Endothelial cell of umbilical vein (primary cell): Measurements from ENCODE around the gene CEACAM1. TPM values are rescaled to one million over a fixed set of nuclear protein-coding genes. Genes with fewer than 3 reads are reported as not detected.

Source experiments
- BruUV-seq: library from RNA; stranded (reverse); fragments of 400-500 nt; replicated peaks from 2 replicates; lab custom pipeline; 2021; lab: Mats Ljungman, UMichigan
- CTCF ChIA-PET: fragments of 300-600, 350-600 bp; sonication (Branson Sonifier 250); formaldehyde crosslinking; loops from one replicate; lab custom pipeline; 2021; ENCODE audit warnings: antibody characterized with exemption, inconsistent platforms; lab: Charles Lee
- POLR2A ChIA-PET: fragments of 300-600, 350-600 bp; sonication (Branson Sonifier 250); formaldehyde crosslinking; loops from one replicate; lab custom pipeline; 2021; ENCODE audit warnings: antibody characterized with exemption, inconsistent platforms; lab: Charles Lee
- DNase-seq: peaks from one replicate; pipeline ENCODE4 v3.0.0-alpha.2; 2011; ENCODE audit warnings: low read depth, low spot score
- FAIRE-seq: peaks from 2 replicates; lab custom pipeline; 2011; peaks lifted over from hg19 to GRCh38; lab: Jason Lieb, UNC
- H2AFZ ChIP-seq: 2 replicates; pipeline ENCODE4 v1.6.0; 2012; ENCODE audit warnings: low read depth, low read length, control low read depth, inconsistent platforms
- H3K27ac ChIP-seq: 2 replicates; pipeline ENCODE4 v1.5.1; 2011; ENCODE audit warnings: low read depth, mild to moderate bottlenecking, control low read depth, low read length, moderate library complexity; ENCODE audit not compliant: insufficient read depth
- H3K27me3 ChIP-seq, 2 experiments: 2 replicates each; pipeline versions ENCODE4 v1.6.0 to v1.6.1; 2011; ENCODE audit warnings: low read length in 2 of 2, mixed read lengths in 1 of 2; ENCODE audit not compliant: control insufficient read depth in 2 of 2, insufficient read depth in 2 of 2
- H3K36me3 ChIP-seq, 2 experiments: 2 replicates in 1 of 2; 3 replicates in 1 of 2; pipeline ENCODE4 v1.5.1; 2011; ENCODE audit warnings: low read length in 2 of 2, mild to moderate bottlenecking in 1 of 2, moderate library complexity in 1 of 2; ENCODE audit not compliant: control insufficient read depth in 2 of 2, insufficient read depth in 2 of 2; ENCODE audit errors: extremely low read depth in 1 of 2
- H3K4me1 ChIP-seq: 3 replicates; pipeline ENCODE4 v1.5.1; 2011; ENCODE audit warnings: mild to moderate bottlenecking, low read length; ENCODE audit not compliant: control insufficient read depth, insufficient read depth; ENCODE audit errors: extremely low read depth
- H3K4me2 ChIP-seq: 2 replicates; pipeline ENCODE4 v1.6.1; 2011; ENCODE audit warnings: low read length, control low read depth, mixed read lengths; ENCODE audit not compliant: insufficient read depth
- H3K4me3 ChIP-seq, 3 experiments: fragments of 200-600 bp in 1 of 3; sonication (generic), shearing (Covaris generic) in 1 of 3; replicated peaks in 1 of 3; 2 replicates each; pipeline ENCODE4 v1.5.1; 2011 to 2016; ENCODE audit warnings: control low read depth in 3 of 3, low read length in 3 of 3, mild to moderate bottlenecking in 2 of 3, inconsistent platforms in 1 of 3, low read depth in 1 of 3, moderate library complexity in 1 of 3; ENCODE audit not compliant: insufficient read depth in 1 of 3
- H3K79me2 ChIP-seq: 2 replicates; pipeline ENCODE4 v1.6.0; 2012; ENCODE audit warnings: low read length, inconsistent platforms; ENCODE audit not compliant: control insufficient read depth, insufficient read depth
- H3K9ac ChIP-seq: replicated peaks from 2 replicates; pipeline ENCODE3; 2011; ENCODE audit warnings: low read length, control low read depth; ENCODE audit not compliant: insufficient read depth; ENCODE audit errors: extremely low read depth
- H3K9me1 ChIP-seq: replicated peaks from 3 replicates; pipeline ENCODE4 v1.6.0; 2011; ENCODE audit warnings: mild to moderate bottlenecking, low read length; ENCODE audit not compliant: control insufficient read depth, insufficient read depth; ENCODE audit errors: extremely low read depth
- H3K9me3 ChIP-seq: replicated peaks from 2 replicates; pipeline ENCODE4 v1.5.1; 2012; ENCODE audit warnings: low read length, inconsistent platforms; ENCODE audit not compliant: control insufficient read depth, insufficient read depth
- H4K20me1 ChIP-seq: replicated peaks from 2 replicates; pipeline ENCODE3; 2011; ENCODE audit warnings: mild to moderate bottlenecking, low read length; ENCODE audit not compliant: control insufficient read depth, insufficient read depth; ENCODE audit errors: extremely low read depth
- CTCF ChIP-seq, 2 donors: IDR thresholded peaks; 1 replicate in 1 of 2; 2 replicates in 1 of 2; pipeline ENCODE4 v1.5.1; 2011; ENCODE audit warnings: low read length in 2 of 2, mild to moderate bottlenecking in 2 of 2, moderate library complexity in 2 of 2, control low read depth in 1 of 2, inconsistent platforms in 1 of 2, low read depth in 1 of 2; ENCODE audit not compliant: insufficient read depth in 1 of 2; ENCODE audit errors: extremely low read depth in 1 of 2
- EZH2 ChIP-seq: IDR thresholded peaks from 2 replicates; pipeline ENCODE4 v1.6.1; 2012; ENCODE audit warnings: borderline replicate concordance, low read depth, mild to moderate bottlenecking, moderate library complexity, low read length, inconsistent platforms; ENCODE audit not compliant: severe bottlenecking
- FOS ChIP-seq: IDR thresholded peaks from 2 replicates; pipeline ENCODE4 v1.6.1; 2011; ENCODE audit warnings: mild to moderate bottlenecking, low read length, moderate library complexity, borderline replicate concordance; ENCODE audit not compliant: insufficient read depth
- GATA2 ChIP-seq: IDR thresholded peaks from 2 replicates; pipeline ENCODE4 v1.7.0; 2011; ENCODE audit warnings: low read depth, mild to moderate bottlenecking, moderate library complexity, mixed read lengths, low read length; ENCODE audit not compliant: insufficient read length, insufficient read depth
- JUN ChIP-seq: IDR thresholded peaks from 2 replicates; pipeline ENCODE4 v1.6.1; 2011; ENCODE audit warnings: borderline replicate concordance, low read depth; ENCODE audit not compliant: insufficient read length, insufficient read depth
- MAX ChIP-seq: IDR thresholded peaks from 2 replicates; pipeline ENCODE4 v1.6.1; 2011; ENCODE audit not compliant: insufficient read depth, insufficient read length
- MYC ChIP-seq: IDR thresholded peaks from one replicate; pipeline ENCODE4 v1.6.1; 2011; ENCODE audit warnings: mild to moderate bottlenecking, low read depth, low read length
- POLR2A ChIP-seq: IDR thresholded peaks from 2 replicates; pipeline ENCODE4 v1.6.1; 2012; ENCODE audit warnings: low read depth, mild to moderate bottlenecking, control low read depth, low read length
- POLR2AphosphoS5 ChIP-seq: IDR thresholded peaks from 2 replicates; pipeline ENCODE4 v1.6.1; 2012; ENCODE audit warnings: low read depth, mild to moderate bottlenecking, control low read depth, low read length, moderate library complexity; ENCODE audit not compliant: insufficient read depth
- dilution Hi-C: fragments of 300-500 bp; cut with MboI; formaldehyde crosslinking; loops from one replicate; pipeline ENCODE4 v1.15.0; 2019; ENCODE audit warnings: low sequenced_read_pairs; ENCODE audit not compliant: extremely low pct_ligation_motif_present
- intact Hi-C: fragments of 100-400 bp; cut with micrococcal nuclease; formaldehyde crosslinking; loops from one replicate; pipeline ENCODE4 v1.10.0; 2022
- polyA plus RNA-seq, 4 experiments: library from polyadenylated mRNA; depleted of rRNA in 3 of 4; stranded (reverse) in 3 of 4; unstranded in 1 of 4; fragments of >200 nt; gene quantifications; 2 replicates each; pipeline versions ENCODE4 v1.2.1 to v1.2.3, GENCODE V29; 2011 to 2012; ENCODE audit warnings: missing spikeins in 1 of 4
- total RNA-seq: library from RNA; stranded (reverse); gene quantifications from 2 replicates; pipeline ENCODE4 v1.2.3, GENCODE V29; 2021

CEACAM1 gene
- total and polyA plus RNA-seq, 2 donors (not counting 3 experiments of a cell fraction or from before 2014, with no cell fraction given): 3.5 to 3.6 TPM

- TF ChIP-seq MYC (no peak), GATA2 (no peak), MAX (no peak), EZH2 (no peak), POLR2AphosphoS5 (no peak), FOS (no peak), CTCF (IDR thresholded peaks at IDR 0.05; ENCODE audit: extremely low read depth in 1 of 2, insufficient read depth in 1 of 2, low read depth in 1 of 2, low read length in 2 of 2) (no peak), POLR2A (no peak), JUN (no peak)
- Histone ChIP-seq H2AFZ (no peak overlapping the region), H3K4me2 (no peak overlapping the region), H3K27me3 (no peaks in the 10 kb centered on the region), H3K9ac (no peak overlapping the region), H3K4me1 (no peaks in the 10 kb centered on the region), H3K9me1 (no peaks in the 10 kb centered on the region), H3K79me2 (no peaks in the 10 kb centered on the region), H4K20me1 (no peaks in the 10 kb centered on the region), H3K9me3 (no peaks in the 10 kb centered on the region), H3K4me3 (no peak overlapping the region), H3K27ac (no peak overlapping the region), H3K36me3 (no peaks in the 10 kb centered on the region)
- POLR2A ChIA-PET: no interaction called here
- CTCF ChIA-PET: no interaction called here
- dilution Hi-C loops (no loop called here), intact Hi-C loops (no loop called here)
- no TSS peak for BruUV-seq
- DNase-seq: no peak
- no peak for FAIRE-seq
Observed at GRCh38 chr19:42496460-42497133, 31.7 kb downstream of the CEACAM1 start.
